Measurements from ENCODE around the gene BCAR3. TPM values are rescaled to one million over a fixed set of nuclear protein-coding genes. Genes with fewer than 3 reads are reported as not detected.
"Not testable (repeated sequence)": the region's sequence is repeated elsewhere in the genome, so short reads cannot be mapped to it uniquely, and the experiment has no call there.

BCAR3 gene
- total RNA-seq, 1 donor from 2014 or later: 53.8 TPM

GRCh38 chr1:93598861-93599439, 82.7 kb downstream of the BCAR3 start:
- no peak for DNase-seq (ENCODE audit: low read depth, low spot score)

DNA sequence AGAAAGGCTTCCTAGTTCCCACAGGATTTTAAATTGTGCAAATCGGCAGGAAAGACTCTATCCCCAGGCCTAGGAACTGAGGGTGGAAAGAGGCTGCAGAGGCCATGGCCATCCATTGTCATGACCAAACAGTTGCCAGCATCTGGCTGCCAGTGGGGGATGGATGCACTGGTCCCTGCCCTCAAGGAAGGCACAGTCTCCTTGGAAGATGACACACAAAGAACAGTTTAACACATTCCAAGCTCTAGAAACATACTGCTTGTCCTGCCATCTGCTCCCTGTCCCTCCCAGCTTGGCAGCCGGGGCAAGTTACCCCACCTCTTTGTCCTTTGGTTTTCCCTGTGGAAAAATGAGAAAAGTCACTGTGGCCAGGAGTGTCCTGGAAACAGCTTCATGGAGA, 83.2 kb downstream of the BCAR3 start:
- DNase-seq (ENCODE audit: low read depth, low spot score): no peak

- no peak for DNase-seq (ENCODE audit: low read depth, low spot score)
Measured at GRCh38 chr1:93597709-93598108, 83.9 kb downstream of the BCAR3 start.

- DNase-seq (ENCODE audit: low read depth, low spot score): no peak
Measured at GRCh38 chr1:93596329-93597089, 85.1 kb downstream of the BCAR3 start.

DNA sequence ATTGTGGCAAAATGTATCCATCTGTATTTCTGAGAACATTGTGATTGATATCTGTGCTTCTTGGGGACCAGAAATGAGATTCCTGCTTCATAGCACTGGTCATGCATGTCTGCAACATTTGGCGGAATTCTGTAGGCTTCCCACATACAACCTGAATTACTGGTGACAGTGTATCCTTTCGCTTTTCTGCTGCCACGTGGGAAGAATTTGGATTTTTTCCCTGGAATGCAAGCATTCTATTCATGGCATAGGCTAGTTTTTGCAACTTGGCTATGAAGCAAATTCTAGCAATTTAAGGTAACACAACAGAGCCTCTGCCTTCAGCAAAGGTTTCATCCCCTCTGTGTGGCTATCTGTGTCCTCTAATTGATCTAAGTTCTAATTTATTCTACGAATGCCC, 85.9 kb downstream of the BCAR3 start:
- no peak for DNase-seq (ENCODE audit: low read depth, low spot score)

- DNase-seq (ENCODE audit: low read depth, low spot score): no peak
Measured at GRCh38 chr1:93595266-93595665, 86.4 kb downstream of the BCAR3 start.

GRCh38 chr1:93594603-93594880, 87.1 kb downstream of the BCAR3 start:
- DNase-seq (ENCODE audit: low read depth, low spot score): no peak

DNA sequence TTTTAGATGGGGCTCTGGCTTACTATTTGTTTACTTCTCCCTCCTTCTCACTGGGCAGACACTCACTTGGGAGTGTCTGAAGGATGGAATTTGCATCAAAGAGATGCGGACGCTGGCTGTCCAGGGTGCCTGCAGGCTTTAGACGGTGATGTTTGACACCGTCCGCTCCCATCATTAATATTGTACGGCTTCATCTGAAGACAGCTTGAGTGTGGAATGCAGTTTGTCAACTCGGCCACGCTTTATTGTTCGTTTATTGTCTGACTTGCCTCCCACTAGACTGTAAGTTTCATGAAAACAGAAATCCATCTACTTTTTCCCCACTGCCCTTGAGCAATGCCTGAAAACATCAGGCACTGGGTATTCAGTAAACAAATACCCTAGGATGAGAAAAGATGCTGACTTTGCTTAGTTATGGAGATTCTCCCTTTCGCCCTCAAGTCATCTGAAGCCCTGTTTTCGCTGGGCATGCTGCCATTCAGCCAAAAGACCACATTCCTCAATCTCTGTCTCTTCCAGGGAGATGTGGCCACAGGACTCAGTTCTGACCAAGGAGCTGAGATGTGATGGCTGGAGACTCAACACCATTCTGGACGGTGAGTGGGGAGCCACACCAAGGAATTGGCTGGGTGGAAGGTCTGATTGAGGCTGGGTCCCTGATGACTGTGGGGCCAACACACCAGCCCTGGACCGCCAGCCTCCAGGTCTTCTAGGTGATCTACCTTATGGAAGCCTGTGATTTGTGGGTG, 87.6 kb downstream of the BCAR3 start:
- DNase-seq (ENCODE audit: low read depth, low spot score): no peak

DNA sequence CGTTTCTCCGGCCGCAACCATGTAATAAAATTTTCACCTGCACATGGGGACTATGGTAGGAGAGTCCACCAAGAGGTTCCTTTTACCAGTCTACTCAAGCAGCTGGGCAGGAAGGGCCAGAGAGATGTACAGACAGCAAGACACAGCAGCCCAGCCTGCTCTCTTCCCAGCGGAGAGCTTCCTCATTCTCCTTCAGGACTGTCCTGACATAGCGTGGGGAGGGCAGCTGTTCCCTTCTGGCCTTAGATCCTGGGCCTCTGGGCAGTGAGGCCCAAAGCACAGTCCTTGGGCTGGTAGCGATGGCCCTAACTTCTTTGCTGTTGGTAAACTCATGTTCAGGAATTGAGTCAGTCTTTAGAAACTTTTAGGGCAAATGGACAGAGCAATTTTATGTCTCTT, 89.1 kb downstream of the BCAR3 start:
- DNase-seq (ENCODE audit: low read depth, low spot score): no peak

DNA sequence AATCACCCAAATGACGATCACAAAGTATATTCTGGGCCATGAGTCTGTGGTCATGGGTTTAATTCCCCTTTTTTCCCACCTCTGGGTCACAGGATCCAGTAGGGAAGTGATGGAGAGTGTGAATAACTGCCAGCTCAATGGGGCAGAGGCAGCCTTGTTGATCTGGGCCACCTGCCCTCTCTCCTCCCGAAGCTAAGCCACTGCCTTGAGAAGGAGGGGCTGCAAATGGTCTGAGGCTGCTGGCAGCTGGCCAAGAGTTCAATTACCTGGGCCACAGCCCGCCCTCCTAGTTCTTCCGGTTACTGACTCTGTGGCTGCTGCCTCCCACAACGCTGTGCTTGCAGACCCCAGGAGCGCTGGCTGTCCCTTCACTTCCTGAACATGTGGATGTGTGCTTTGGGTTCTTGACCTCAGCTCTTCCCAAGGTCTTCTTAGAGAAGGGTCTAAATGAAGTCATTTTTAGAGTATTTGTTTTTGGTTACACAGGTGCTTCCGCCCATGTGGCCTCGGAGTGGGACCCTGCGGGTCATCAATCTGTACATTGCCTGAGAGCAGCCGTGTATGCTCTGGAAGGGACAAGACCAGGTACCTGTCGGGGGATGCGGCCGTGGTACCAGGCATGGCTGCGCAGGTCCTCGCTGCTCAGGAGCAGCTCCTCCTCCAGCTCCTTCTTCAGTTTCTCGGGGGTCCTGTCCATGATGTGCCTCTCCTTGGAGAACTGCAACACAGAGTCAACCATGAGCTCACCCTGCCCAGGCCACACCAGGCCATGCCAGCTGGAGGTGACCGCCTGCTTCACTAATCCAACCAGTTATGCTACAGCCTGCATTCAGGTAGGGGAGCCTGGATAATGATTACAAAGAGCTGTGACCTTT, 89.7 kb downstream of the BCAR3 start:
- no peak for DNase-seq (ENCODE audit: low read depth, low spot score)

- not testable (repeated sequence) for DNase-seq (ENCODE audit: low read depth, low spot score)
Measured at GRCh38 chr1:93591291-93591675, 90.4 kb downstream of the BCAR3 start.

- no peak for DNase-seq (ENCODE audit: low read depth, low spot score)
Measured at GRCh38 chr1:93588955-93589354, 92.7 kb downstream of the BCAR3 start.

DNA sequence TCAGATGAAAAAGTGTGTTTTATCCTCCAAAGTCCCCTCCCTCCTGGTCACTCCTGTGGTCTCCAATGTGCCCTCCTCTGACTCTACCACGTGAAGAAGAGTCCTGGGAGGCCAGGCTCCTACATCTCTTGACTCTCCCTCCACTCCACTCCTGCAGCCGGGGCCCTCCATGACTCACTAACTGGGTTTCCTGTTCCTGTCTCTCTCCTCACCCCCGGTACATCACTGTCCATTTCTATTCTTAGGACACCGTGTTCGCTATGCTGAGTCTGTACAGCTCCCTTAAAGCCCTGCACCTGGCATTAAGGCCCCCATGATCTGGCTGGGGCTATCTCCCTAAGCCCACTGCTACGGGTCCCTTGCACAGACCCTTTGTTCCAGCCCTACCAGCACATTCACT, 93.4 kb downstream of the BCAR3 start:
- DNase-seq (ENCODE audit: low read depth, low spot score): no peak

- no peak for DNase-seq (ENCODE audit: low read depth, low spot score)
Measured at GRCh38 chr1:93587354-93587753, 94.3 kb downstream of the BCAR3 start.

- DNase-seq (ENCODE audit: low read depth, low spot score): no peak
Measured at GRCh38 chr1:93585059-93585966, 96.3 kb downstream of the BCAR3 start.

- DNase-seq (ENCODE audit: low read depth, low spot score): no peak
Measured at GRCh38 chr1:93584261-93585003, 97.2 kb downstream of the BCAR3 start.

DNA sequence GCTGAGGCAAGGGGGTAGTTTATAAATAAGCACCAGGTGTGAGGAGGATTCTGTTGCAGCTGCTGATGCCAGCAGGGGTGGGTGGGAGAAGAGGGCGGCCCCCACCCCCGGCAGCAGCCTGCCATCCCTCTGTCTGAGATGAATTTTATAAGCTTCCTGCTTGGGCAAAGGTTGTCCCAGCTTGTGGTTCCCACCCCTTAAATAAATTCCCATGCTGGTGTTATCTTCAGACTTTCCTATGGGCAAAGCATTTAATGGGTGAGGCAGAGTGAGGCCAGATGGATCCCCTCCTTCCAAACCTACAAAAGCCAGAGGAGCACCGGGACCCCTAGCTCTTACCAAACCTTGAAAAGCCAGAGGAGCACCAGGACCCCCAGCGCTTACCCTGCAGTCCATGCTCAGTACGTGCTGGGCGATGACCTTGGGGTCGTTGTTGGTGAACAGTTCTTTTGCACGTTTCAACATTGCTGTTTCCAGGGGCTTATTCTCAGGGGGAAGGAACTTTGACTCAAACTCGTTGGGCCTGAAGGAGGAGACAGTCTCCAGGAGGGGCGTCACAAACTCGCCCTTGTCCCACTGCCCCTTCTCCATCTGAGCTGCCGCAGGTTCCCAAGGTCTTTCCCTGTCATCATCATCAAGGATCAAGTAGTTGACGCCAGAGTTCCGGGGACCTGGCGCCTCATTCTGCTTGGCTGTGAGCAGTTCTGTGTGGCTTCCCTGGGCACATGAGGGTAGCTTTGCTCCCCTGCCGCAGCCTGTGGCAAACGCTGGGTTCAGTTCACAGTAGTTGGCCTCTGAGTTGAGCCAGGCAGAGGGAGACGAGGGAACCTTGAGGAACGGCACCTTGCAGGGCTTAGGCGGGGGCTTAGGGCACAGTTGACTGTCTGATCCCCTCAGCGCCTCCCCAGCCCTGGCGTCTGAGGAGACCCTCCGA, 99.5 kb downstream of the BCAR3 start:
- no peak for DNase-seq (ENCODE audit: low read depth, low spot score)

- DNase-seq (ENCODE audit: low read depth, low spot score): no peak
Measured at GRCh38 chr1:93579891-93580290, 101.7 kb downstream of the BCAR3 start.

Data from pulmonary artery endothelial cell (primary cell).